ENCODE data around the gene RPTOR. TPM values are rescaled to one million over a fixed set of nuclear protein-coding genes. Genes with fewer than 3 reads are reported as not detected.
"Not testable (repeated sequence)": the region's sequence is repeated elsewhere in the genome, so short reads cannot be mapped to it uniquely, and the experiment has no call there.

Gene RPTOR
- total RNA-seq, 1 experiment from 2014 or later = 66.7 TPM

DNA sequence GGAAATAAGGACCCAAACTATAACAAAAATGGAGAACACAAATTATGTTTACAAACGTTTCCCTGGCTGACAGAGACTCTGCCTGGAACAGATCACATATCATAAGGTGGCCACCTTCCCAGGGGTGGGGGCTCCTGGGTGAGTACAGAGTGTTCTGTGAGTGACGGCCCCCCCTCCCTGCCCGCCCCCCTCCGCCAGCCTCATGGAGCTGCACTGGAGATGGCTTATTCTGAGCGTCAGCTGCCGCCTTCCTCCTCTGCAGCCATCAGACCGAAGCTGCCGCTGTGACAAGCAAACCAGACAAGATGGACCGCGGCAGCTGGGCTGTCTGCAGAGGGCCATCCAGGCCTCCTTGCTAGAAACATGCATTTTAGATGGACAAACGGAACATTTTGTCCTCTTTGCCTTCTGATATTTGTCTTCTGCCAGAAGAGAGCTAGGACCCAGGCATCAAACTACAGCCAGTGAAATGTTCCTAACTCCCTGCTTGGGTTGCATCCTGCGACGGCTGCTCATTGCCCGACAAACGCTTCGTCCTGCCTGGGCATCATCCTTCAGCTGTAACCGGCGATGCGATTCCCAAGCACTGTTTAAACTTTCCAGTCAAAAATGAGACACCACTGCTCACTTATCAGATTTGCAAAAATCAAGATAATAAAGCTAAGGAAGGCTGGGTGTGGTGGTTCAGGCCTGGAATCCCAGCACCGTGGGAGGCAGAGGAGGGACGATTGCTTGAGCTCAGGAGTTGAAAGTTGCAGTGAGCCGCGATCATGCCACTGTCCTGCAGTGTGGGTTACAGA lies 15.3 kb upstream of the RPTOR start:
- H3K9me3 Mint-ChIP-seq (ENCODE audit: unreplicated experiment) = no peaks in the 10 kb centered on the region
- no peak overlapping the region for H3K4me3 Mint-ChIP-seq (ENCODE audit: unreplicated experiment)
- BruUV-seq (replicated peaks) = no TSS peak
- ChIA-PET POLR2A (interaction anchor here (0.6 kb wide), 1 partner anchor 13 kb away, joined by 4 read pairs; no protein-coding TSS in a partner anchor), CTCF (interaction anchor here (0.5 to 0.6 kb wide), 2 partner anchors 38 to 1275 kb away, joined by 4 to 7 read pairs; no protein-coding TSS in a partner anchor)
- H3K36me3 Mint-ChIP-seq (ENCODE audit: insufficient read depth, unreplicated experiment) = no peaks in the 10 kb centered on the region
- no peaks in the 10 kb centered on the region for H3K36me3 ChIP-seq (ENCODE audit: control insufficient read depth, insufficient read depth, low read length)
- no peaks in the 10 kb centered on the region for H3K27me3 ChIP-seq (replicated peaks; ENCODE audit: control insufficient read depth, insufficient read depth, low read length)
- no peak overlapping the region for H3K27ac Mint-ChIP-seq (ENCODE audit: unreplicated experiment)
- H3K4me3 ChIP-seq (ENCODE audit: low read depth, low read length) = no peak overlapping the region
- no peak for DNase-seq
- no peak for TF ChIP-seq CTCF (IDR thresholded peaks at IDR 0.05; ENCODE audit: insufficient read depth in 1 of 2, low read depth in 1 of 2, low read length in 1 of 2, severe bottlenecking in 1 of 2, unreplicated experiment in 1 of 2)
- intact Hi-C loops (cut with micrococcal nuclease; ENCODE audit: unreplicated experiment) = no loop called here
- H3K4me1 Mint-ChIP-seq (ENCODE audit: low read depth, unreplicated experiment) = no peaks in the 10 kb centered on the region
- no peaks in the 10 kb centered on the region for H3K9me3 ChIP-seq
- 0 out of 2 replicates have a peak, but pooled peaks cover 5% of the 10 kb centered on the region for H3K4me1 ChIP-seq
- H3K27me3 Mint-ChIP-seq (ENCODE audit: insufficient read depth, unreplicated experiment) = no peaks in the 10 kb centered on the region

DNA sequence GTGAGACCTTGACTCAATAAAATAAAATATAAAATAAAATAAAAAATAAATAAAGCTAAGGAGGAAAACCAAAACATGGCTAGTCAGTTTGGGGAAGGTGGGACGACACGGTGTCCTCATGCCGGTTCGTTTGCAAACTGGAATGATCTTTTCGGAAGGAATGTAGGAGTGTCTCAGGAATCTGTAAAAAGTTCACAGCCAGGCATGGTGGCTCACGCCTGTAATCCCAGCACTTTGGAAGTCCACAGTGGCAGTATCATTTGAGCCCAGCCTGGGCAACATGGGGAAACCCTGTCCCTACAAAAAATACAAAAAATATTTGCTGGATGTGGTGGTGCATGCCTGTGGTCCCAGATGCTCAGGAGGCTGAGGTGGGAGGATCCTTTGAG lies 14.7 kb upstream of the RPTOR start:
- no peak overlapping the region for H3K27ac Mint-ChIP-seq (ENCODE audit: unreplicated experiment)
- no peak overlapping the region for H3K4me3 Mint-ChIP-seq (ENCODE audit: unreplicated experiment)
- intact Hi-C loops (cut with micrococcal nuclease; ENCODE audit: unreplicated experiment) = no loop called here
- no peaks in the 10 kb centered on the region for H3K27me3 Mint-ChIP-seq (ENCODE audit: insufficient read depth, unreplicated experiment)
- H3K4me3 ChIP-seq (ENCODE audit: low read depth, low read length) = no peak overlapping the region
- no peak for TF ChIP-seq CTCF (IDR thresholded peaks at IDR 0.05; ENCODE audit: insufficient read depth in 1 of 2, low read depth in 1 of 2, low read length in 1 of 2, severe bottlenecking in 1 of 2, unreplicated experiment in 1 of 2)
- H3K4me1 ChIP-seq = 0 out of 2 replicates have a peak, but pooled peaks cover 5% of the 10 kb centered on the region
- no peaks in the 10 kb centered on the region for H3K9me3 ChIP-seq
- POLR2A ChIA-PET = interaction anchor here (0.6 kb wide), 1 partner anchor 13 kb away, joined by 4 read pairs; no protein-coding TSS in a partner anchor
- H3K36me3 ChIP-seq (ENCODE audit: control insufficient read depth, insufficient read depth, low read length) = no peaks in the 10 kb centered on the region
- H3K27me3 ChIP-seq (replicated peaks; ENCODE audit: control insufficient read depth, insufficient read depth, low read length) = no peaks in the 10 kb centered on the region
- BruUV-seq (replicated peaks) = no TSS peak
- DNase-seq = no peak
- H3K9me3 Mint-ChIP-seq (ENCODE audit: unreplicated experiment) = no peaks in the 10 kb centered on the region
- CTCF ChIA-PET = interaction anchor here (0.5 kb wide), 1 partner anchor 1275 kb away, joined by 4 read pairs; no protein-coding TSS in a partner anchor
- no peaks in the 10 kb centered on the region for H3K4me1 Mint-ChIP-seq (ENCODE audit: low read depth, unreplicated experiment)
- H3K36me3 Mint-ChIP-seq (ENCODE audit: insufficient read depth, unreplicated experiment) = no peaks in the 10 kb centered on the region

GRCh38 chr17:80531400-80531799 lies 13.2 kb upstream of the RPTOR start:
- H3K27me3 ChIP-seq (replicated peaks; ENCODE audit: control insufficient read depth, insufficient read depth, low read length) = no peaks in the 10 kb centered on the region
- POLR2A ChIA-PET = no interaction called here

DNA sequence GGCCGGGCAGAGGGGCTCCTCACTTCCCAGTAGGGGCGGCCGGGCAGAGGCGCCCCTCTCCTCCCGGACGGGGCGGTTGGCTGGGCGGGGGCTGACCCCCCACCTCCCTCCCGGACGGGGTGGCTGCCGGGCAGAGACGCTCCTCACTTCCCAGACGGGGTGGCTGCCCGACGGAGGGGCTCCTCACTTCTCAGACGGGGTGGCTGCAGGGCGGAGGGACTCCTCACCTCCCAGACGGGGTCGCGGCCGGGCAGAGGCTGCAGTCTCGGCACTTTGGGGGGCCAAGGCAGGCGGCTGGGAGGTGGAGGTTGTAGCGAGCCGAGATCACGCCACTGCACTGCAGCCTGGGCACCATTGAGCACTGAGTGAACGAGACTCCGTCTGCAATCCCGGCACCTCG lies 7.3 kb upstream of the RPTOR start:
- H3K4me1 Mint-ChIP-seq (ENCODE audit: low read depth, unreplicated experiment) = not testable (repeated sequence)

More at GRCh38 chr17:80531400-80531799, 13.2 kb upstream of the RPTOR start:
- no peak for TF ChIP-seq CTCF (IDR thresholded peaks at IDR 0.05; ENCODE audit: insufficient read depth in 1 of 2, low read depth in 1 of 2, low read length in 1 of 2, severe bottlenecking in 1 of 2, unreplicated experiment in 1 of 2)
- no peak for DNase-seq
- intact Hi-C loops (cut with micrococcal nuclease; ENCODE audit: unreplicated experiment) = no loop called here
- CTCF ChIA-PET = no interaction called here
- Mint-ChIP-seq H3K27ac (ENCODE audit: unreplicated experiment) (no peak overlapping the region), H3K9me3 (ENCODE audit: unreplicated experiment) (no peaks in the 10 kb centered on the region), H3K36me3 (ENCODE audit: insufficient read depth, unreplicated experiment) (no peaks in the 10 kb centered on the region), H3K4me1 (ENCODE audit: low read depth, unreplicated experiment) (no peaks in the 10 kb centered on the region), H3K4me3 (ENCODE audit: unreplicated experiment) (no peak overlapping the region), H3K27me3 (ENCODE audit: insufficient read depth, unreplicated experiment) (no peaks in the 10 kb centered on the region)
- Histone ChIP-seq H3K9me3 (no peaks in the 10 kb centered on the region), H3K4me1 (0 out of 2 replicates have a peak, but pooled peaks cover 5% of the 10 kb centered on the region), H3K36me3 (ENCODE audit: control insufficient read depth, insufficient read depth, low read length) (no peaks in the 10 kb centered on the region), H3K4me3 (ENCODE audit: low read depth, low read length) (no peak overlapping the region)
- BruUV-seq (replicated peaks) = no TSS peak

More for the DNA sequence above, 7.3 kb upstream of the RPTOR start:
- H3K4me3 ChIP-seq (ENCODE audit: low read depth, low read length); POLR2A ChIA-PET; H3K27ac Mint-ChIP-seq (ENCODE audit: unreplicated experiment); BruUV-seq (replicated peaks); H3K36me3 ChIP-seq (ENCODE audit: control insufficient read depth, insufficient read depth, low read length); intact Hi-C loops (cut with micrococcal nuclease; ENCODE audit: unreplicated experiment); DNase-seq; H3K9me3 Mint-ChIP-seq (ENCODE audit: unreplicated experiment); H3K4me3 Mint-ChIP-seq (ENCODE audit: unreplicated experiment); H3K36me3 Mint-ChIP-seq (ENCODE audit: insufficient read depth, unreplicated experiment); H3K27me3 ChIP-seq (replicated peaks; ENCODE audit: control insufficient read depth, insufficient read depth, low read length); H3K27me3 Mint-ChIP-seq (ENCODE audit: insufficient read depth, unreplicated experiment); CTCF ChIA-PET; H3K9me3 ChIP-seq; H3K4me1 ChIP-seq: not testable (repeated sequence)
